ENCODE data around the gene GTF2E1. TPM values are rescaled to one million over a fixed set of nuclear protein-coding genes. Genes with fewer than 3 reads are reported as not detected.
"Not testable (repeated sequence)": the region's sequence is repeated elsewhere in the genome, so short reads cannot be mapped to it uniquely, and the experiment has no call there.

Gene GTF2E1
- total RNA-seq, 3 donors from 2014 or later: 11.7 to 13.6 (median 12.0) TPM

- H3K4me1 ChIP-seq (ENCODE audit: low read depth): no peaks in the 10 kb centered on the region
- DNase-seq (no peak), ATAC-seq (no peak)
- no peaks in the 10 kb centered on the region for H3K36me3 ChIP-seq (ENCODE audit: low read depth)
- no peak overlapping the region for H3K4me3 ChIP-seq
- TF ChIP-seq CTCF (IDR thresholded peaks at IDR 0.05): no peak
- H3K9me3 ChIP-seq: no peaks in the 10 kb centered on the region
- intact Hi-C loops (cut with DNase I, micrococcal nuclease): no loop called here
Observed at GRCh38 chr3:120749843-120750242, 7.3 kb downstream of the GTF2E1 start.

GRCh38 chr3:120752230-120752629 lies 9.7 kb downstream of the GTF2E1 start:
- Histone ChIP-seq H3K4me3 (no peak overlapping the region), H3K4me1 (ENCODE audit: low read depth) (no peaks in the 10 kb centered on the region), H3K9me3 (no peaks in the 10 kb centered on the region), H3K36me3 (ENCODE audit: low read depth) (no peaks in the 10 kb centered on the region)
- TF ChIP-seq CTCF (IDR thresholded peaks at IDR 0.05): no peak
- no peak for ATAC-seq
- no peak for DNase-seq
- intact Hi-C loops (cut with DNase I, micrococcal nuclease): no loop called here

GRCh38 chr3:120752865-120753264 lies 10.3 kb downstream of the GTF2E1 start:
- H3K4me1 ChIP-seq (ENCODE audit: low read depth): no peaks in the 10 kb centered on the region
- no peaks in the 10 kb centered on the region for H3K9me3 ChIP-seq
- ATAC-seq: no peak
- no peaks in the 10 kb centered on the region for H3K36me3 ChIP-seq (ENCODE audit: low read depth)
- intact Hi-C loops (cut with DNase I, micrococcal nuclease): no loop called here
- no peak for DNase-seq
- H3K4me3 ChIP-seq: no peak overlapping the region
- TF ChIP-seq CTCF (IDR thresholded peaks at IDR 0.05): no peak

GRCh38 chr3:120753810-120754209 lies 11.3 kb downstream of the GTF2E1 start:
- H3K9me3 ChIP-seq: no peaks in the 10 kb centered on the region
- no peak for ATAC-seq
- TF ChIP-seq CTCF (IDR thresholded peaks at IDR 0.05): no peak
- H3K36me3 ChIP-seq (ENCODE audit: low read depth): no peaks in the 10 kb centered on the region
- no peaks in the 10 kb centered on the region for H3K4me1 ChIP-seq (ENCODE audit: low read depth)
- intact Hi-C loops (cut with DNase I, micrococcal nuclease): no loop called here
- no peak overlapping the region for H3K4me3 ChIP-seq
- no peak for DNase-seq

- no peaks in the 10 kb centered on the region for H3K36me3 ChIP-seq (ENCODE audit: low read depth)
- ATAC-seq: no peak
- no peaks in the 10 kb centered on the region for H3K9me3 ChIP-seq
- intact Hi-C loops (cut with DNase I, micrococcal nuclease): no loop called here
- TF ChIP-seq CTCF (IDR thresholded peaks at IDR 0.05): no peak
- H3K4me1 ChIP-seq (ENCODE audit: low read depth): no peaks in the 10 kb centered on the region
- no peak overlapping the region for H3K4me3 ChIP-seq
- no peak for DNase-seq
Observed at GRCh38 chr3:120756061-120756460, 13.5 kb downstream of the GTF2E1 start.

- H3K9me3 ChIP-seq; ATAC-seq; H3K4me1 ChIP-seq (ENCODE audit: low read depth); intact Hi-C loops (cut with DNase I, micrococcal nuclease); H3K4me3 ChIP-seq; H3K36me3 ChIP-seq (ENCODE audit: low read depth); DNase-seq: not testable (repeated sequence)
Observed at GRCh38 chr3:120758551-120758950, 16.0 kb downstream of the GTF2E1 start.
